HepG2 (cell line): Measurements from ENCODE around the gene FKBP1C.
"Not testable (repeated sequence)": the region's sequence is repeated elsewhere in the genome, so short reads cannot be mapped to it uniquely, and the experiment has no call there.

ENCODE experiments used
- BRCA1 ChIP-seq: sonication (generic); formaldehyde crosslinking; IDR thresholded peaks from 2 replicates; pipeline ENCODE4 v1.4.0; 2020; ENCODE audit warnings: missing genetic modification reagents
- CTCF ChIP-seq: sonication (generic); formaldehyde crosslinking; IDR thresholded peaks from 2 replicates; pipeline ENCODE4 v1.5.0; 2020; ENCODE audit warnings: mild to moderate bottlenecking, missing genetic modification reagents, moderate library complexity
- EP300 ChIP-seq, 3 experiments: sonication (generic) in 1 of 3; formaldehyde crosslinking in 1 of 3; IDR thresholded peaks; 2 replicates each; pipeline versions ENCODE4 v1.5.1 to v1.6.1; 2011 to 2020; ENCODE audit warnings: low read depth in 2 of 3, low read length in 2 of 3, borderline replicate concordance in 1 of 3, improper control_type of control experiment in 1 of 3, mild to moderate bottlenecking in 1 of 3, missing genetic modification reagents in 1 of 3, moderate library complexity in 1 of 3
- FOXO1 ChIP-seq: sonication (generic); formaldehyde crosslinking; IDR thresholded peaks from 2 replicates; pipeline ENCODE4 v1.4.0; 2020; ENCODE audit warnings: missing genetic modification reagents
- JUN ChIP-seq: sonication (generic); formaldehyde crosslinking; IDR thresholded peaks from 2 replicates; pipeline ENCODE4 v1.4.0; 2020; ENCODE audit warnings: mild to moderate bottlenecking, missing genetic modification reagents

GRCh38 chr6:63227928-63228894 is 16.9 kb downstream of the FKBP1C start:
- TF ChIP-seq FOXO1 (CRISPR knock-in tag); JUN (CRISPR knock-in tag); CTCF (CRISPR knock-in tag); BRCA1 (CRISPR knock-in tag); EP300 (IDR thresholded peaks at IDR 0.05; ENCODE audit: low read depth in 2 of 2, low read length in 2 of 2); EP300 (CRISPR knock-in tag; IDR thresholded peaks at IDR 0.05; ENCODE audit: borderline replicate concordance): not testable (repeated sequence)
